Measurements from ENCODE around the gene OGG1. TPM values are rescaled to one million over a fixed set of nuclear protein-coding genes. Genes with fewer than 3 reads are reported as not detected.
A peak's percentile ranks its signal among the peaks of the same experiment; 100 is the strongest.
"Not testable (repeated sequence)": the region's sequence is repeated elsewhere in the genome, so short reads cannot be mapped to it uniquely, and the experiment has no call there.

OGG1 gene
- polyA plus RNA-seq, 2 donors = 7.7 to 9.0 TPM

- no peaks in the 10 kb centered on the region for H3K27me3 ChIP-seq (ENCODE audit: control insufficient read depth in 1 of 2, insufficient read depth in 2 of 2, low read length in 2 of 2)
- 3 to 6% methylated on average over 38 to 49 of the region's 49 CpGs for WGBS, 2 donors
- no peaks in the 10 kb centered on the region for H3K9me3 ChIP-seq (ENCODE audit: control insufficient read depth in 2 of 2, insufficient read depth in 1 of 2, low read depth in 1 of 2, low read length in 1 of 2)
- no peaks in the 10 kb centered on the region for H3K36me3 ChIP-seq (ENCODE audit: control insufficient read depth in 2 of 2, insufficient read depth in 2 of 2, low read length in 1 of 2)
- peaks cover 0 to 8% of the 10 kb centered on the region in 2 donors for H3K4me1 ChIP-seq (ENCODE audit: control insufficient read depth in 2 of 2, insufficient read depth in 2 of 2, low read length in 1 of 2)
- H3K27ac ChIP-seq (ENCODE audit: low read depth in 2 of 2, low read length in 1 of 2) = peak within 1 kb of the TSS; percentile 60 to 78
- peak within 1 kb of the TSS; percentile 55 to 59 for H3K4me3 ChIP-seq (ENCODE audit: low read depth in 1 of 2, low read length in 2 of 2)
Observed at GRCh38 chr3:9769426-9770275, 19.9 kb downstream of the OGG1 start, which contains the start of gene CAMK1. Gene CAMK1 (minus strand): TSS chr3:9769947. CDS start chr3:9767749, 2,198 bp downstream.

- Histone ChIP-seq H3K27ac (ENCODE audit: low read depth in 2 of 2, low read length in 1 of 2) (peak overlapping the region; percentile 60 to 78), H3K4me3 (ENCODE audit: low read depth in 1 of 2, low read length in 2 of 2) (peak overlapping the region; percentile 55 to 59), H3K36me3 (ENCODE audit: control insufficient read depth in 2 of 2, insufficient read depth in 2 of 2, low read length in 1 of 2) (no peaks in the 10 kb centered on the region), H3K4me1 (ENCODE audit: control insufficient read depth in 2 of 2, insufficient read depth in 2 of 2, low read length in 1 of 2) (peaks cover 0 to 8% of the 10 kb centered on the region in 2 donors), H3K9me3 (ENCODE audit: control insufficient read depth in 2 of 2, insufficient read depth in 1 of 2, low read depth in 1 of 2, low read length in 1 of 2) (no peaks in the 10 kb centered on the region), H3K27me3 (ENCODE audit: control insufficient read depth in 1 of 2, insufficient read depth in 2 of 2, low read length in 2 of 2) (no peaks in the 10 kb centered on the region)
- 11 to 16% methylated on average over 15 of the region's 15 CpGs for WGBS, 2 donors
Observed at GRCh38 chr3:9770276-9770812, 20.6 kb downstream of the OGG1 start.

- H3K4me3 ChIP-seq (ENCODE audit: low read depth in 1 of 2, low read length in 2 of 2); H3K9me3 ChIP-seq (ENCODE audit: control insufficient read depth in 2 of 2, insufficient read depth in 1 of 2, low read depth in 1 of 2, low read length in 1 of 2); H3K4me1 ChIP-seq (ENCODE audit: control insufficient read depth in 2 of 2, insufficient read depth in 2 of 2, low read length in 1 of 2); H3K27ac ChIP-seq (ENCODE audit: low read depth in 2 of 2, low read length in 1 of 2); H3K36me3 ChIP-seq (ENCODE audit: control insufficient read depth in 2 of 2, insufficient read depth in 2 of 2, low read length in 1 of 2); H3K27me3 ChIP-seq (ENCODE audit: control insufficient read depth in 1 of 2, insufficient read depth in 2 of 2, low read length in 2 of 2): not testable (repeated sequence)
- 85 to 89% methylated on average over 2 of the region's 2 CpGs for WGBS, 2 donors
Observed at GRCh38 chr3:9771007-9771406, 21.3 kb downstream of the OGG1 start.

- no peaks in the 10 kb centered on the region for H3K4me1 ChIP-seq (ENCODE audit: control insufficient read depth in 2 of 2, insufficient read depth in 2 of 2, low read length in 1 of 2)
- no peaks in the 10 kb centered on the region for H3K27me3 ChIP-seq (ENCODE audit: control insufficient read depth in 1 of 2, insufficient read depth in 2 of 2, low read length in 2 of 2)
- WGBS, 2 donors = 78 to 87% methylated on average over 5 of the region's 5 CpGs
- no peaks in the 10 kb centered on the region for H3K9me3 ChIP-seq (ENCODE audit: control insufficient read depth in 2 of 2, insufficient read depth in 1 of 2, low read depth in 1 of 2, low read length in 1 of 2)
- H3K4me3 ChIP-seq (ENCODE audit: low read depth in 1 of 2, low read length in 2 of 2) = no peak overlapping the region
- peaks cover 0 to 6% of the 10 kb centered on the region in 2 donors for H3K36me3 ChIP-seq (ENCODE audit: control insufficient read depth in 2 of 2, insufficient read depth in 2 of 2, low read length in 1 of 2)
- H3K27ac ChIP-seq (ENCODE audit: low read depth in 2 of 2, low read length in 1 of 2) = no peak overlapping the region
Observed at GRCh38 chr3:9776896-9777693, 27.3 kb downstream of the OGG1 start.

- Histone ChIP-seq H3K27me3 (ENCODE audit: control insufficient read depth in 1 of 2, insufficient read depth in 2 of 2, low read length in 2 of 2) (no peaks in the 10 kb centered on the region), H3K4me3 (ENCODE audit: low read depth in 1 of 2, low read length in 2 of 2) (no peak overlapping the region), H3K36me3 (ENCODE audit: control insufficient read depth in 2 of 2, insufficient read depth in 2 of 2, low read length in 1 of 2) (peaks cover 0 to 6% of the 10 kb centered on the region in 2 donors), H3K9me3 (ENCODE audit: control insufficient read depth in 2 of 2, insufficient read depth in 1 of 2, low read depth in 1 of 2, low read length in 1 of 2) (no peaks in the 10 kb centered on the region), H3K27ac (ENCODE audit: low read depth in 2 of 2, low read length in 1 of 2) (no peak overlapping the region), H3K4me1 (ENCODE audit: control insufficient read depth in 2 of 2, insufficient read depth in 2 of 2, low read length in 1 of 2) (no peaks in the 10 kb centered on the region)
- WGBS, 2 donors = 91 to 92% methylated on average over 1 of the region's 1 CpG
Observed at GRCh38 chr3:9777694-9778021, 27.9 kb downstream of the OGG1 start.

- peaks cover 0 to 6% of the 10 kb centered on the region in 2 donors for H3K36me3 ChIP-seq (ENCODE audit: control insufficient read depth in 2 of 2, insufficient read depth in 2 of 2, low read length in 1 of 2)
- no peak overlapping the region for H3K4me3 ChIP-seq (ENCODE audit: low read depth in 1 of 2, low read length in 2 of 2)
- no peaks in the 10 kb centered on the region for H3K4me1 ChIP-seq (ENCODE audit: control insufficient read depth in 2 of 2, insufficient read depth in 2 of 2, low read length in 1 of 2)
- no peak overlapping the region for H3K27ac ChIP-seq (ENCODE audit: low read depth in 2 of 2, low read length in 1 of 2)
- no peaks in the 10 kb centered on the region for H3K9me3 ChIP-seq (ENCODE audit: control insufficient read depth in 2 of 2, insufficient read depth in 1 of 2, low read depth in 1 of 2, low read length in 1 of 2)
- WGBS, 2 donors = 75 to 80% methylated on average over 5 of the region's 5 CpGs
- no peaks in the 10 kb centered on the region for H3K27me3 ChIP-seq (ENCODE audit: control insufficient read depth in 1 of 2, insufficient read depth in 2 of 2, low read length in 2 of 2)
Observed at GRCh38 chr3:9778143-9779074, 28.7 kb downstream of the OGG1 start.

GRCh38 chr3:9779075-9779593 lies 29.4 kb downstream of the OGG1 start:
- no peak overlapping the region for H3K4me3 ChIP-seq (ENCODE audit: low read depth in 1 of 2, low read length in 2 of 2)
- WGBS, 2 donors = 72 to 83% methylated on average over 6 of the region's 6 CpGs
- H3K27me3 ChIP-seq (ENCODE audit: control insufficient read depth in 1 of 2, insufficient read depth in 2 of 2, low read length in 2 of 2) = no peaks in the 10 kb centered on the region
- no peak overlapping the region for H3K27ac ChIP-seq (ENCODE audit: low read depth in 2 of 2, low read length in 1 of 2)
- no peaks in the 10 kb centered on the region for H3K4me1 ChIP-seq (ENCODE audit: control insufficient read depth in 2 of 2, insufficient read depth in 2 of 2, low read length in 1 of 2)
- peaks cover 0 to 11% of the 10 kb centered on the region in 2 donors for H3K36me3 ChIP-seq (ENCODE audit: control insufficient read depth in 2 of 2, insufficient read depth in 2 of 2, low read length in 1 of 2)
- H3K9me3 ChIP-seq (ENCODE audit: control insufficient read depth in 2 of 2, insufficient read depth in 1 of 2, low read depth in 1 of 2, low read length in 1 of 2) = no peaks in the 10 kb centered on the region

GRCh38 chr3:9779721-9780457 lies 30.1 kb downstream of the OGG1 start:
- Histone ChIP-seq H3K4me1 (ENCODE audit: control insufficient read depth in 2 of 2, insufficient read depth in 2 of 2, low read length in 1 of 2) (no peaks in the 10 kb centered on the region), H3K27ac (ENCODE audit: low read depth in 2 of 2, low read length in 1 of 2) (peak overlapping the region in 1 of 2 donors; percentile 42), H3K9me3 (ENCODE audit: control insufficient read depth in 2 of 2, insufficient read depth in 1 of 2, low read depth in 1 of 2, low read length in 1 of 2) (no peaks in the 10 kb centered on the region), H3K4me3 (ENCODE audit: low read depth in 1 of 2, low read length in 2 of 2) (no peak overlapping the region), H3K27me3 (ENCODE audit: control insufficient read depth in 1 of 2, insufficient read depth in 2 of 2, low read length in 2 of 2) (no peaks in the 10 kb centered on the region), H3K36me3 (ENCODE audit: control insufficient read depth in 2 of 2, insufficient read depth in 2 of 2, low read length in 1 of 2) (peaks cover 0 to 11% of the 10 kb centered on the region in 2 donors)
- 68 to 74% methylated on average over 8 of the region's 8 CpGs for WGBS, 2 donors
